ENCODE data around the gene PRSS33.

DNA sequence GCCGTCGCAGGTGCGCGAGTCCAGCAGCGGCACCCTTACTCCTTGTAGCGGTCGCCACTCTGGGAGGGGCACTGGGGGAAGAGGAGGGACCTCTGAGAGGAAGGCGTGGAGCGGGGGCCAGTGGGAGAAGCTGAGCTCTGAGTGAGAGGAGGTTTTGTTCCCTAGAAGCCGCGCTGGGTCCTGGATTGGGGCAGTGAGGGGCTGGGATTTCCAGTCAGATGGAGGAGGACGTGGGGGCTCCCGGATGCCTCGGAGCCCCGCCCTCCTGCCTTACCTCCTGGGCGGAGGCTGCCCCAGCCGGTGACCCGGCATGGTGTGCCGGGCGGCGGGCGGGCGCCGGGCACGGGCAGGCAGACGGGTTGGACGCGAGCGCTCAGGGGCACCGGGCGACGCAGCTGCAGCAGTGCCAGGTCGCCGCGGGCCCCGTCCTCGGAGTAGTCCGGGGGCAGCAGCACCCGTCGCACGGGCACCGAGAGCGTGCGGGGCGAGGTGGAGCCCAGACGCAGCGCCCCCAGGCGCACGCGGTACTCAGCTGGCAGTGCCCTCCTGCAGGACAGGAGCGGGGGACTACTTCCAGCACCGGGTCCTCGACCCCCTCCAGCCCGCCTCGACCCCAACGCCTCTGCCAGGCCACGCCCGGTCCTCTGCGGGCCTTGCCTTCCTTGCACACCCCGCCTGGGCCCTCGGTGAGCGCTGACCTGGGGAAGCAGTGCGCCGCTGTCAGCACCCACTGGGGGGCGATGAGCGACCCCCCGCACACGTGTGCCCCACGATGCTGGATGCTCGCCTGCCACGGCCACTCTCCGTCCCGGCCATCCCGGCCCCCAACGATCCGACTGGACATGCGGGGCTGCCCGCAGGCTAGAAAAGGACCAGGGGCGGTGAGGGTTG, 2.0 kb downstream of the PRSS33 start:
- TF ChIP-seq CTCF (IDR thresholded peaks at IDR 0.05) (no peak), PHF8 (IDR thresholded peaks at IDR 0.05; ENCODE audit: borderline replicate concordance, low read depth) (no peak), CEBPB (IDR thresholded peaks at IDR 0.05) (no peak), CHD2 (IDR thresholded peaks at IDR 0.05; ENCODE audit: low read length, partially characterized antibody) (no peak), JUNB (IDR thresholded peaks at IDR 0.05) (no peak)
- TF ChIP-seq, protein P1, sequence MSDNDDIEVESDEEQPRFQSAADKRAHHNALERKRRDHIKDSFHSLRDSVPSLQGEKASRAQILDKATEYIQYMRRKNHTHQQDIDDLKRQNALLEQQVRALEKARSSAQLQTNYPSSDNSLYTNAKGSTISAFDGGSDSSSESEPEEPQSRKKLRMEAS (IDR thresholded peaks at IDR 0.05): no peak
